ENCODE results near the gene JUND.

JUND gene

DNA sequence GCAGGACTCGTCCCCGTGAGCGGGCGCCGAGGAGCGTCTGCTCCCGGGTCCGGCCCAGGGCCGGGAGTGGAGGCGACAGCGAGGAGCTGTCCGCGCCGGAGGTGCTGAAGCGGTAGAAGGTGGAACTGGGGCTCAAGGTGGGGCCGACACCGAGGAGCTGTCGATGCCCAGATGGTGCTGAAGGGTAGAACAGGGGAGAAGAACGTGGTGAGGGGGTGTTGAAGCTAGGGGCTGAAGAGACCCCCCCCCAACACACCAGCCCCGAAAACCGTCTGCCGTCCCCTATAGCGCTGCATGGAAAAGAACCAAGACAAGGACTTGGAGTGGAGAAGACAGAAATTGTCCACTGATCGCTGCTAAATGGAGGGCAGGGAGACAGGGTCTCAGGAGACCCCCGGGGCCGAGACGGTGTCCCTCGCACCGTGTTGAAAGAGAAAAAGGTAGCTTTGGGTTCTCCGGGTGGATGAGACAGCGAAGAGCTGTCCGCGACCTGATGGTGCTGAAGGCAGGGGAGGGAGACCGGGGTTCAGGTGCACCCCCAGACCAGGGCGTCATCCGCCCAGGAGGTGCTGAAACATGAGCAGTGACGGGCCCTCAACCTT is 48.1 kb downstream of the JUND start:
- no peak for DNase-seq

DNA sequence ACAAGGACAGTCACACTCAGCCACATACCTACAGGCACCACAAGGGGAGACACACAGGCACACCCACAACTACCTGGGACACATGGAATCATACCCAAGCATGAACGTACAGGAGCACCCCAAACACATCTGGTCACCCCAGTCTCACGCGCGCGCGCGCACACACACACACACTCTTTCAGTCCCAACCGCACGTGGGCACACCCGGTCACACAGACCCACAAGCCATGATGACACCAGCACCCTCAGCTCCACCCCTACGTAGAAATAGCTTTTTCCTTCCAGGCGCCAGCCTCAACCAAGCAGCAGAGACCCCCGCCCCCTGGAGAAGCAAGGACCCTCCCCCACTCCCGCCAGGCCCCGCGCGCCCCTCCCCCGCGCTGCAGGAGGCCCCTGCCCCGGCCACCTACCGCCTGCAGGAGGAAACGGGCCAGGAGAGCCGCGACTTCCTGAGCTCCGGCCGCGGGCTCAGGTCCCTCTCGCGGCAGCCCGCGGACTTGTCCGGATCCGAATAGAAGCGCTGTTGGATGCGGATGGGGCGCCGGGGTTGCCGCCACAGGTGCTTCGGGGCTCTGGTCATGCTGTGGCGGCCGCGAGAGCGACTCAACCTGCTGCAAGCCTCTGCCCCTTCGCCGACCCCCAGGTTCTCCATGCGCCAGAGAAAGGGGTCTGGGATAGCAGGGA is 48.7 kb downstream of the JUND start:
- DNase-seq: no peak

DNA sequence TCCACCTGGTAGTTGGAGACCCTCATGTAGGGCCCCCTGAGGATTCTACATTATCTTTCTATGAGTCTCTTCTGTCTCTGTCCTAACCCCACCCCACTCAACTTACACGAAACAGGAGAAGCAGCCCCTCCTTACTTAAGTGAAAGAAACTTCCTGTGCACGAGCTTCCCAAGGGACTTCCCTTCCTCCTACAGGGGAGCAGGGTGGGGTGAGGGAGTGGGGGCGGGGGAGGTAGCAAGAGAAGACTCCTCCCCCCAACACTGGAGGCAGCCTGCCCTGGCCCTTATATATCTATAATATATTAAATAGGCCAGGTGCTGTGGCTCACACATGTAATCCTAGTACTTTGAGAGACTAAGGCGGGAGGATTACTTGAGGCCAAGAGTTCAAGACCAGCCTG is 49.6 kb downstream of the JUND start:
- DNase-seq: no peak

DNA sequence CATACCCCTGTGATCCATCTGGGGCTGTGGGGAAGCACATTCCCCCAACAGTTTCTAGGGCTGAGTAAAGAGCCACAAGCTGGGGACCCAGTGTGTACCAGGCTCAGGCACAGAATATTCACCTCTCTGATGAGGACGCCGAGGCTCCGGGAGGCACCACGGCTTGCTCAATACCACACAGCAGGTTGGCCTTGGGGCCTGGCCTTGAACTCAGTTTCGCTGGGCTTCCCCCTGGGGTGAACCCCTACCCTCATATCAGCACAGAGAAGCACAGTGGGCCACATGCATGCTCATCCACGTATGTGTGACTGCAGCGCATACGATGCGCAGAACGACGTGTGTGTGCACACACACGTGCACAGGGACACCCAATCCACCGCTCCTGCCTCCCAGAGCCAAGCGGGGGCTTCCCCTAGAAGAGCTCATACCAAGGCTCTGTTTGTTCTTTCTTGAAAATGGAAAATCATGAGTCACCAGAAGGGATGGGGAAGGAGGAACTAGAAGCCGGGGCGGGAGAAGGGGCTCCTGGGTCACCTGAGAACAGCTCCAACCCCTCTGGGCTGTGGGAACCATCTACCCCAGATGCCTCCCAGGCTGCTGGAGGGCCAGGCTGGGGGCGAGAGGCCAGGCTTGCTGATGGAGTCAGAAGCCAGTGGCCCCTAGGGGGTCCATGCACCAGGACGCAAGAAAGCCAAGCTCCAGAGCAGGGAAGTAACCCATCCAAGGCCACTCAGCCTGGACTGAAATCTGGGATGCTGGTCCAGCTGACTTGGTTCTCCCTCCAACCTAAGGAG is 50.3 kb downstream of the JUND start:
- no peak for DNase-seq

DNA sequence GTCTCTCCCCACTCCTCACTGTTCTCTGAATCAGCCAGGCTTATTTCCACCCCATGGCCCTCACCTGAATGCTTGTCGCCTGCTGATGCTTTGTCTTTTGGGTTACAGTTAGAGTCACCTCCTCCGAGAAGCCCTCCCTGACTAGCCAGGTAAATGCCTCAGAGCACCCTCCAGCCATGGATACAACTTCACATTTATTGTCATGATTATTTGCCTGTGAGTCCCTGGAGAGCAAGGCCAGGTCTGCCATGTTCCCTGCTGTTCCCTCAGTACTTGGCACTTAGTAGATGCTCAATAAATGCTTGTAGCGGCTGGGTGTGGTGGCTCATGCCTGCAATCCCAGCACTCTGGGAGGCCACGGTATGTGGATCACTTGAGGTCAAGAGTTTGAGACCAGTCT is 51.5 kb downstream of the JUND start:
- DNase-seq: no peak
